GM19324 (cell line): ENCODE measurements around the gene SYNE1.
"Not testable (repeated sequence)": the region's sequence is repeated elsewhere in the genome, so short reads cannot be mapped to it uniquely, and the experiment has no call there.

Experiments used
- ATAC-seq: cut with Tn5 transposase; IDR thresholded peaks from one replicate; pipeline ENCODE4 v1.9.1; 2021; ENCODE audit warnings: mild to moderate bottlenecking, moderate library complexity; ENCODE audit not compliant: unreplicated experiment, low FRiP score

The SYNE1 gene

DNA sequence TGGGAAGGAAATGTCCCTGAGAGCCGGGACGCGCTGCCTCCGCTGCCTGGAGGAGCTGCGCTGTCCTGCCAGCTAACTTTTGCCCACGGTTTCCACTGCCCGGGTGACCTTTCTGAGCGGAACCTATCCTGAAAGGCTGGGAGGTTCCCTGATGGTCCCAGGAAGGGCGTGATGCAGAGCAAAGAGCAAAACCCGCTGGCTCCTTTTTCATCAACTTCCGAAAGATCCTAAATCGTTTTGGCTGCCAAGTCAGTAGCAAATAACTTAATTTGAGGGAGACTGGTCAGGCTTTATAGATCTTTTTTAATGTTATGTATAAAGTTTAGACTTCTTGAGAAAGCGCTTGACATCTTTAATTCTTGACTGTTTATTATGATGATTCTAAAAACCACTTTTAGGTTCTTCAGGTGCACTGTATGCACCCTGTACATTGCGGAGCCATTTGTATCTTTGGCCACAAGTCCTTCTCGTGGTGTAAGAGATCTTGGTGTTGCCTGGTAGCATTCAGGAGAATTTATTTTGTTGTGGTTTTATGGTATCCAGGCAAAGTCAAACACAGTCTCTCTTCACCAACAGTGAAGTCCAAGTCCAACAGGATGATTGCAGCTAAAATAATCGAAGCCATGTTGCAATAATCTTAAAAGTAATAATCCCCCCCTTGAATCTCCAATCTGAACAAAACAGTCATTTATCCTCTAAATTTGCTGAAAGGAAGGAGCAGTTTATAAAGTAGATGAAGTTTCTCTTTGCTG lies at the start of gene SYNE1:
TSS of gene SYNE1 (minus strand) at position 67 of the 752 bp plus-strand sequence. CDS start 9,031 bp downstream, outside the sequence.
- ATAC-seq: no peak

DNA sequence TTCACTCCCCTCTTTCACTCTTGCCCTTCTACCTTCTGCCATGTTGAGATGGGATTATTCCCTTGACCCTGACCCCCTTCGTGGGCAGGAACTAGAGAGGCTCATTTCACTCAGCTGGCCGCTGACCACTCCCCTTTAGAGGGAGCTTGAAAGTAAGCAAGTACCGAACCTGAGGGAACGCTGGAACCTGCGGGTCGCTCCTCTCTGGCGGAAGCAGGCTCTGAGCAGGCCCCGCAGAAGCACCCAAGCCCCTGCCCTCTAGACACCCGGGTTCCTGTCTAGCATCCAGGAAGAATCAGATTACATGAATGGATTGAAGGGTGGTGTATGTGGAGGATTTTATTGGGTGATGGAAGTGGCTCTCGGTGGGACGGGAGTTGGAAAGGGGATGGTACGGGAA lies 48.7 kb upstream of the SYNE1 start:
- ATAC-seq: no peak

- not testable (repeated sequence) for ATAC-seq
These were observed 45.8 kb upstream of the SYNE1 start for GRCh38 chr6:152682935-152683334.

DNA sequence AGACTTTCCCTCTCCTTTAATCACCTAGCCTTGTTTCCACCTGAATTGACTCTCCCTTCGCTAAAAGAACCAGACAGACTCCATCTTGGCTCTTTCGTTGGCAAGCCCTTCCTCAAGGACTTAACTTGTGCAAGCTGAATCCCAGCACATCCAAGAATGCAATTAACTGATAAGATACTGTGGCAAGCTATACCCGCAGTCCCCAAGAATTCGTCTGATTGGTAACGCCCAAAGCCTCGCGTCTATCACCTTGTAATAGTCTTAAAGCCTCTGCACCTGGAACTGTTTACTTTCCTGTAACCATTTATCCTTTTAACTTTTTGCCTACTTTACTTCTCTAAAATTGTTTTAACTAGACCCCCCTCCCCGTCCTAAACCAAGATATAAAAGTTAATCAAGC lies 45.0 kb upstream of the SYNE1 start:
- ATAC-seq: no peak

DNA sequence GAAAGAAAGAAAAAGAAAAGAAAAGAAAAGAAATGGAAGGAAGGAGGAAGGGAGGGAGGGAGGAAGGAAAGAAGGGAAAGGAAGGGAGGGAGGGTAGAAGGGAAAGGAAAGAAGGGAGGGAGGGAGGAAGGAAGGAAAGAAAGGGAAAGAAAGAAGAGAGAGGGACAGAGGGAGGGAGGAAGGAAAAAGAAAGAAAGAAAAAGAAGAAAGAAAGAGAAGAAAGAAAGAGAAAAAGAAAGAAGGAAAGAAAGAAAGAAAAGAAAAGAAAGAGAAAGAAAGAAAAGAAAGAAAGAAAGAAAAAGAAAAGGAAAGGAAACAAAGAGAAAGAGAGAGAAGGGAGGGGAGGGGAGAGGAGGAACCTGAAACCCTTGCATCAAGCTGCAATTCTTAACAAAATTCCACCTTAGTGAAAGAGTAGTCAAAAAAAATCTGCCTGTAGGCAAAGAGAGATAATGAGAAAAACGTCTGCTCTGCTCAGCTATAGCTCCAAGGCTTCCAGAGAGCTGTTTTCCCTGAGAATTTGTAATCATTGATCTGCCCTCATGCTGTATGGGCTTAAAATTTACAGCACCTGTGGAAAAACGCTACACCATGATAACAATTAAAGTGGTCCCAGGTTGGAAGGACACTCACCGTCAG lies 43.8 kb upstream of the SYNE1 start:
- ATAC-seq: no peak

GRCh38 chr6:152680151-152680550 lies 43.0 kb upstream of the SYNE1 start:
- no peak for ATAC-seq

GRCh38 chr6:152673236-152673635 lies 36.1 kb upstream of the SYNE1 start:
- ATAC-seq: no peak

DNA sequence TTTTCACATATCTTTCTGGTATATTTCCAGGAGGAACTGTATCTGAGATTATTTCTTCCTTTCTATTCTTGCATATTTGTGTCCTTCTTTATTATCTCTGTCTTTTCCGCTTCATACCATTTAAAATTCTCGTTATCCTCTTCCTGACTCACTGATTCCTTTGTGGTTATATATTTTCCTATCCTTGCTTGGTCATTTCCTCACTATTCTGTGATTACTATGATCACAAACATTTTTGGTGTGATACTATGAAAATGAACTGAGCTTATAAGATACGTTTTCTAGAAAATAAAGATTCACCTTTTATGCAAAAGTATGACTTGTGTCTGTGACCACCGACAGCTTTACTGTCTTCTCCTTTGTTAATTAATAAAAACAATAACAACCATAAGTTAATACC lies 34.0 kb upstream of the SYNE1 start:
- no peak for ATAC-seq

DNA sequence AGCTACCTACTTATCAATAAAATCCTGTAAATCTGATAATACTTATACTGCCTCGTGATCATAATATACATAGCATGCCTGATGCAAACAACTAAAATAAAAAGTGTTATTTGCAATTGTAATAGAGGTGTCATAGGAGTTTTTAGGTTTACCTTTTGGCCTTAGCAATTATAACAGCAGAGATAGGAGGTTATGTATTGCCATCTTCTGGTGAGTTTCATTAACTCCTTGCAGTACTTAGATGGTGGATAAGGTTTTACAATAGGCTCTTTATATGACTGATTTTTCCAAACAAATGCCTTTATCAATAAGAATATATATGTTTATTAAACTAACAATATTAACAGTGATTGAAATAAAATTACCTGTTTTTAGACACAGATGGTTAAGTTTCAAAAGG lies 32.7 kb upstream of the SYNE1 start:
- ATAC-seq: no peak

GRCh38 chr6:152661776-152662175 lies 24.6 kb upstream of the SYNE1 start:
- ATAC-seq: no peak

DNA sequence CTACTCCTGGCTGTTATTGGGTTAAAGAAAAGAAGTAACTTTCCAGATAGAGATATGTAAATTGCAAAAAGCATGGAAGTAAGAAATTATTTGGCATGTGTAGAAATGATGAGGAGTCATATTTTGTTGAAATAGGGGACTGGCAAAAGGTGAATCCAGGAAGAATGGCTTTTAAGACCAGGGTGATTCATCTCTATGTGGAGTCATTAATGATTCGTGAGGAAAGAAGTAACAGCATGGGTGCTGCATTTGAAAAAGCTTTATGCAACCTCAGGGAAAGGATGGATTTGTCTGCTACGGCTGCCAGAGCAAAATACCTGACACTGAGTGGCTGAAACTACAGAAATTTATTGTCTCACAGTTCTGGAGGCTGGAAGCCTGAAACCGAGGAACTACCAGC lies 14.8 kb upstream of the SYNE1 start:
- ATAC-seq: no peak

DNA sequence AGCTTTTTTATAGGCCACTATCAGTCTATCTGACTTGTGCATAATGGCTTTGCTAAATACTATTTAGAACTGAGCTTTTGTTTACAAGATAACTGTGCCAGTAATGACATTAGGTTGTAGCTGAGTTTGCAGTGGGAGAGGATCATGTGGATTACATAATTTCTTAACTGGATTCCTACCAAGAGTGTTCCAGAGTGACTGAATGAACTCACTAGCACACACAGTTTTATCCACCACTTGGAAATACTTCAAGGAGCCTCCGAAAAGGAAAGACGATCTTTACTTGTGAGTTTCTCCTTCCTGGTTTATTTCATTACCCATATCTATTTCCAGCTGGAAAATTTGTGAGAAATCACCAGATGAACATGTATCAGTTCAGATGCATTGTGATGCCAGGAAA lies 10.9 kb upstream of the SYNE1 start:
- no peak for ATAC-seq

DNA sequence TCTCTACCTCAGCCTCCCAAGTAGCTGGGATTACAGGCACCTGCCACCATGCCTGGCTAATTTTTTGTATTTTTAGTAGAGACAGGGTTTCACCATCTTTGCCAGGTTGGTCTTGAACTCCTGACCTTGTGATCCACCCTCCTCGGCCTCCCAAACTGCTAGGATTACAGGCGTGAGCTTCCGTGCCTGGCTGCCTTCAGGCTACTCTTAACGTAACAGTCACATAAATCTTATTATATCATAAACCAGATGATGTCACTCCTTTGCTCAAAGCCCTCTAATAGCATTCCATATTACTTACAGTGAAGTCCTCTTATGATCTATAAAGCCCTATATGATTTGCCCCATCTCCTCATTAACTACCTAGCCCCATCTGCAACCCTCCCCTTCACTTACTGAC lies 9.6 kb upstream of the SYNE1 start:
- not testable (repeated sequence) for ATAC-seq

GRCh38 chr6:152642578-152643375 lies 5.6 kb upstream of the SYNE1 start:
- ATAC-seq: peak; percentile 95

DNA sequence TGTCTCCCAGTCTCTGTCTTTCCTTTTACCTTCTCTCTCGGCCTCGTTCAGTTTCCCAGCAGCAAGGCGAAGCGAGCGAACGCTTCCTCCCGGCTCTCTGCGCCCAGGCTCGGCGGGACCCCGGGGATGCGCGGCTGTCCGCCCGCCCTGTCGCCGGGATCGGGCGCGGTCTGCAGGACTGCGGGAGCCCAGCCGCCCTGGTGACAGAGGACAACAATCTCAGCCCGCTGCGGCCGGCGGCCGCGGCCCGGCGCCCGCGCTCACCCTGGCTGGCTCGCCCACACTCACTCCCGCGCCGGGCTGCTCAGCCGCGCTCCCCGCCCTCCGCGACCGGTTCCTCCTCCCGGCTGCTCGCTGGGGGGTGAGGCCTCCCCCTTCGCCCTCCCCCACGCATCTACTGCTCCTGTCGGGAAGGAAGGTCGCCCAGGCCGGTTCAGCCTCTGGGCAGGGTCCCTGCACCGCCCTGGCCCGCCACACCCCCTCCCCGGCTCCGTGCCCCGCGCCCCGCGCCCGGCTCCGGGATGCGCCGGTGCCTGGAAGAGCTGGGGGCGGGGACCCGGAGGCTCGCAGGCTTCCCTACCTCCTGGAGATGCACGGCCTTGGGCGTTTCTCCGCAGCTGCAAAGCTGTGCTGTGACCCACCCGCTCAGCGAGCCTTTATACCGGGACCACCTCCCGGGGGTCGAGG lies 410 bp downstream of the SYNE1 start:
- no peak for ATAC-seq

GRCh38 chr6:152636021-152636608 lies 1.0 kb downstream of the SYNE1 start:
- no peak for ATAC-seq

DNA sequence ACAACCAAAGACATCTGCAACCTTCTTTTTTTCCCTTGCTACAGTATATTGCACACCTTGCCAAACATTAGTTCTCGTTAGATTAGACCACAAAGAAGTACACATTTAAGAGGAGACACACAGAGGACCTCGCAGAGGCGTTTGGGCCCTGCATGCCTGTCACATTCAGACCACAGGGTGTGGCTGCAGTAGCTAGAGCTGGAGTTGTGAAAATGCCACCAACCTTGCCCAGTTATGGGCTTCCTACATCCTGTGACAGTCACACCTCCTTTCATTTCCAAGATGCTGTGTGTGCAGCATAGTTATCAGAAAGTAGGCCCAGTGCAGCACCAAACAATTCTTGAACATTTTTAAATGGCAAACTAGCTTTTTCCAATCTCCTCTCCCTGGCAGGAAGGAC lies 2.4 kb downstream of the SYNE1 start:
- peak; percentile 55 for ATAC-seq

DNA sequence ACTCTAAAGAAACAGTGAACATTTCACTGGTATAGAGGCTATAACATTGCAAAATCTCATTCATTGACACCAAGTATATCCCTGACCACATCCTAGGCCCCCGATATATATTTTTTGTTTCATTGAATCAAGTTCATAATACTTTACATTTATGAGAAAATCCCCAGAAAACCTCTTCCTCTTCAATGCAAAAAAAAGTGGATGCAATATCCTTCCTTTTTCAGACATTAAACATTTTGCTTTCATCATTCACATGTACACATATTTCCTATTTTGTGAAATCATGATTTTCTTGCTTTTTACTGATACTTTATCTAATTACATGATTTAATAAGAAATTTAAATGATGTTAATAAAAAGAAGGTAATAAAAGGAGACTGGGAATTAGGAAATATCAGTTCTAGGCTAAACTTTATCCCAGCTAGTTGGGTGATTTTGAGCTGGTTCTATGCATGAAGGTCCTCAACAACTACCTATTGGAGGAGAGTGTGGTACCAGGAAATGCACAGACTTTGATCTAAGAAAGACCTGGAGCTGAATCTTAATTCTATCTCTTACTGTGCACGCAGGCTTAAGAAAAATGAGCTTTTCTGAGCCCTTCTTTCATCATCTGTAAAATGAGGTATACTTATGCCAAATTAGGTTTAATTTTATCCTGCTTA lies 4.9 kb downstream of the SYNE1 start:
- ATAC-seq: no peak

GRCh38 chr6:152631376-152631775 lies 5.8 kb downstream of the SYNE1 start:
- no peak for ATAC-seq

- ATAC-seq: no peak
These were observed 6.3 kb downstream of the SYNE1 start for GRCh38 chr6:152630832-152631231.
